ENCODE measurements around the gene SLC17A9.

Gene SLC17A9

GRCh38 chr20:62940875-62941274 is 11.6 kb upstream of the SLC17A9 start:
- no peak for DNase-seq (ENCODE audit: low read depth)

GRCh38 chr20:62941792-62942191 is 10.7 kb upstream of the SLC17A9 start:
- no peak for DNase-seq (ENCODE audit: low read depth)

- no peak for DNase-seq (ENCODE audit: low read depth)
These were observed 10.1 kb upstream of the SLC17A9 start for GRCh38 chr20:62942456-62942855.

- DNase-seq (ENCODE audit: low read depth), result no peak
These were observed 9.1 kb upstream of the SLC17A9 start for GRCh38 chr20:62943396-62943795.

- no peak for DNase-seq (ENCODE audit: low read depth)
These were observed 8.3 kb upstream of the SLC17A9 start for GRCh38 chr20:62944184-62944583.

GRCh38 chr20:62944746-62945145 is 7.8 kb upstream of the SLC17A9 start:
- DNase-seq (ENCODE audit: low read depth), result no peak

GRCh38 chr20:62945771-62946339 is 6.7 kb upstream of the SLC17A9 start:
- DNase-seq (ENCODE audit: low read depth), result no peak

- DNase-seq (ENCODE audit: low read depth), result no peak
These were observed 5.6 kb upstream of the SLC17A9 start for GRCh38 chr20:62946918-62947317.

- no peak for DNase-seq (ENCODE audit: low read depth)
These were observed 4.8 kb upstream of the SLC17A9 start for GRCh38 chr20:62947532-62948300.

GRCh38 chr20:62949153-62949821 is 3.2 kb upstream of the SLC17A9 start:
- no peak for DNase-seq (ENCODE audit: low read depth)

- DNase-seq (ENCODE audit: low read depth), result no peak
These were observed 2.5 kb upstream of the SLC17A9 start for GRCh38 chr20:62949962-62950361.

- DNase-seq (ENCODE audit: low read depth), result no peak
These were observed 1.8 kb upstream of the SLC17A9 start for GRCh38 chr20:62950741-62951140.

GRCh38 chr20:62951143-62951895 is 1.2 kb upstream of the SLC17A9 start:
- DNase-seq (ENCODE audit: low read depth), result no peak

- no peak for DNase-seq (ENCODE audit: low read depth)
These were observed 575 bp upstream of the SLC17A9 start for GRCh38 chr20:62951896-62952372.

GRCh38 chr20:62952968-62953838 is 694 bp downstream of the SLC17A9 start:
- DNase-seq (ENCODE audit: low read depth), result no peak

- no peak for DNase-seq (ENCODE audit: low read depth)
These were observed 1.6 kb downstream of the SLC17A9 start for GRCh38 chr20:62953839-62954703.

GRCh38 chr20:62955519-62956386 is 3.2 kb downstream of the SLC17A9 start:
- DNase-seq (ENCODE audit: low read depth), result no peak

- DNase-seq (ENCODE audit: low read depth), result no peak
These were observed 4.1 kb downstream of the SLC17A9 start for GRCh38 chr20:62956387-62957135.
